GDM1 (cell line): ENCODE measurements around the gene CPNE4.

Experiments
- DNase-seq: peaks from one replicate; lab custom pipeline; 2025; lab: John Stamatoyannopoulos, UW

The CPNE4 gene

GRCh38 chr3:131596884-131597283 is 437.9 kb downstream of the CPNE4 start:
- no peak for DNase-seq

GRCh38 chr3:131591394-131592014 is 443.3 kb downstream of the CPNE4 start:
- no peak for DNase-seq

- DNase-seq: no peak
Observed at GRCh38 chr3:131586277-131586676, 448.5 kb downstream of the CPNE4 start.

GRCh38 chr3:131582438-131582837 is 452.4 kb downstream of the CPNE4 start:
- no peak for DNase-seq

DNA sequence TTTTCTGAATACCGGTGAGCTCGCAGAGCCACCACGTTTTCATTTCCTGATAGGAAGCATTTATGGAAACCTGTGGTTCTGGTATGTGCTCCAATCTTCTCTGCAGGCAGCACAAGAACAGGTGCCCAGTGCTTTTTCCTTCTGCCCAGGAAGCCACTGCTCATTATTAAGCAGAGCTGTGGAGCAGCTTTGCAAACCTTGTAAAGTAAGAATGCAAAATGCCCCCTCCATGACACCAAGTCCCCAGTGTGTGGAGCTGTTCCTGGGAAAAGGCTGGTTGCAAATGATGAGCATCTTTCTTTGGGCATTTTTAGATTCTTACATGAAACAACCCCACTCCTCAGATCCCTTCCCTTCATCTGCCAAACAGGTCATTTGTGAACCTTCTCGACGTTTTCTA is 466.4 kb downstream of the CPNE4 start:
- DNase-seq: no peak

DNA sequence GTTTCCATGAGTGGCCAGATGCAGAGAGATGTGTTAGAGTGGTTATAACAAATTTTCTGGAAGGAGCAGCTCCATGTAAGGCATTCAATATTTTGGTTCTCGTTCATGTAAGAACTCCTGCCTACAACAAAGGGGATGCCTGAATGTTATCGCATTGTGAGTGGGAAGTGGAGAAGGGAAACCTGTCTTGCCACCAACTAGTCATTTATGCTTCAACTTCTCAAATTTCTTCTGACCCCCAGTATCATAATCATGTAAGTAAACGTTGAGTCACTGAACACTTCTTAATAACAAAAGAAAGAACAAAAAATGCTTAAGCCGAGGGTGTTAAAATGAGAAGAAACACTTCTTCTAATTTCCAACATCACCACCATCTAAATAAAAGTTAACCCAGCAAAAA is 470.0 kb downstream of the CPNE4 start:
- no peak for DNase-seq

DNA sequence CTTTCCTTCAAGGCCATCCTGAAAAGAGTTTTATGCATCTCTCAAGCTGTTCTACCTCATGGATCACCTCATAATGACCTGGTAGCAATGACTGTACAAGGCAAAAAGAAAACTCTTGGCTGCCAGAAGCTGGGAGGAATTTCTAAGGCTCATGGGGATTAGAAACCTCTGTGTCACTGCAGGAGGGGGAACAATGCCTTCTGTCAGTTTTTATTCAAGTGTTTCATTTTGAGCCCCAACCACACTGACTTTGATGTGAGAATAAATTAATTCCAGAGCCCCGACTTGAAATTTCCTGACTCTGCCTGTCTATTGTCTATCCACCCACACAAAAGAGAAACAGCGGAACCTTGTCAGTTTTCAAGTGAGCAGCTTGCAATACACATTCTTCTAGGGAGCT is 473.3 kb downstream of the CPNE4 start:
- no peak for DNase-seq

GRCh38 chr3:131560795-131561194 is 474.0 kb downstream of the CPNE4 start:
- DNase-seq: no peak

- no peak for DNase-seq
Observed at GRCh38 chr3:131555456-131555855, 479.4 kb downstream of the CPNE4 start.

GRCh38 chr3:131553495-131554247 is 481.1 kb downstream of the CPNE4 start:
- no peak for DNase-seq

DNA sequence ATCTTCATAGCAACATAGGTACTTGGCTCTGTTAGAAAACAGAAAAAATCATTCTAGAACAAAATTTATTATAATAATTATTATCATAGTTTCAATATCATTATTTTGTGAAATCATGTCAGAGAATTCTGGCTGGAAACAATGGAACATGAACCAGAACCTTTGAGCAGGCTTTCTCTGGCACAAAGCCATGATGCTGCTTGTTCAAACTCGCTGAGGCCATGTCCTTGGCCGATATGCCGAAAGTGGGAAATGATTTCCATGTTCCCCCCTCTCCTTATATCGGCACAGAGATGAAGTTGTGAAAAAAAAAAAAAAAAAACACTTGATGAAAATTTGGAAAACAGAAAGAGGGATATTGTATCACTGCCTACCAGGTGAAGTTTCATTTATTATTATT is 483.1 kb downstream of the CPNE4 start:
- DNase-seq: no peak

GRCh38 chr3:131550562-131551465 is 484.0 kb downstream of the CPNE4 start:
- no peak for DNase-seq

- DNase-seq: no peak
Observed at GRCh38 chr3:131549340-131549739, 485.5 kb downstream of the CPNE4 start.

GRCh38 chr3:131547585-131547984 is 487.2 kb downstream of the CPNE4 start:
- DNase-seq: no peak

DNA sequence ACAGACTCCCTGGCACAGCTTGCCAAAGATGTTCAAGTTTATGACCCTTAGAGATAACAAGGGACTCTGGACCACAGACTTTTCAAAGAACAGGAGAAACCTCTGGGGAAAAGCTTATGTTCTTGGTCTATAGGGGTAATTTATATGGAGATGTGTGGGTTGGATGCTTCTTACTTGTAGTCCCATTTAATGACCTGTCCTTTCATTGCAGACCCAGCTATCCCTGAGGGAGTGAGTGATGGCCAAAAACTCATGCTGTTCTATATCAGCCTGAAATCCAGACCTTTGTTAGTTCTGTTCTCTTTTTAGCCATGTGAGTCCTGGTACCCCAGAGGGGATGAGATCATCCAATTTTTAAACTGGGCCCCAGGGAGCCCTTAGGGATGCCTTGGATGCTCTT is 488.4 kb downstream of the CPNE4 start:
- no peak for DNase-seq

DNA sequence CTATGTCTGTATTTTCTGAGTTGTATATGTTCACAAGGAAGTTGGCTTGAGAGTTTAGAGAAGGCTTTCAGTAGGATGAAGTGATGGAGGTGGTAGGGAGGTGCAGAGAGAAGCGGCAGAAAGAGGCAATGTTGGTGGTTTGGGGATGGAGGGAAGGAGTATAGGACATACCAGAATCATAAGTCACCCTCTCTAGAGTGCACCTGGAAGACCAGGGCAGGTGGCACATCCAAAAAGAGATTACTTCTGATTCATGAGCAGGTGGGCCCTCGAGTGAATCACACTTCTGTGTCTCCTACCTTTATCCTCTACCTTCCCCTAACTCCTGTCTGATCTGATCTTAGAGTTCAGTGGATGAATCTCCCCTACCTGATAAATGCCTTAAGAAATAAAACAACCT is 490.3 kb downstream of the CPNE4 start:
- DNase-seq: no peak

DNA sequence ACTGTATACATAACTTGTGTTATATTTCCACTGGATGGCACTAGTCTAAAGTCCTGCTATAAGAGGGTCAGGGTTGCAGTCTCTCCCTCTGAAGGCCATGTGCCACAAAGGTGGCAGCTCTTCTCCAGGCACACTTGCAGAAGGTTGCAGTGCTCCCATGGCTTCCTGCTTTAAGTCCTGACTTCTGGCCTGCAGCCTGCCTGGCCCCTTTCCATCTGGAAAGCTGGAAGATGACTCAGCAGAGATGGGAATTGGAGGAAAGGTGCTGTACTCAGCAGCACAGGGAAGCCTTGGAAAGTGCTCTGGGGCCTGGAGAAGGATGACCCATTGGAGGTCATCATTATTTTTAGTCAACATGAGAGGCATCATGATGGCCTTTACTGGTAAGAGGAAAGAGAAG is 491.1 kb downstream of the CPNE4 start:
- no peak for DNase-seq

DNA sequence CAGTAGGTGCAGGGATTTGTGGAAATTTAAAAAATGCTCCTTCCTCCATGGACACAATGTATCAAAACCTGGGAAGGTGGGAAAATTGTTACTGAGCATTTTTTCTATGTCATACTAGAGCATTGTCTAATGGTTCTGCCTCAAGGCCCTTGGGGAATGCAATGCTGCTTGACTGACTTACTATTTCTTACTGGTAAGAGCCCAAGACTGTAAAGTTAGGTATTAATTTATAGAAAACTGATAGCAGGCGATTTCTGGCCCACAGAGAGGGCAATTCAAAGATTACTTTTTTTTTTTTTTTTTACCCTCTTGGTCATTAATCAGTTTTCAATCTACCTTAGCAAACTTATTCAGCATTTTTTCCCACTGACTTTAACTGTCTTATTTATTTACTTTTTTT is 493.5 kb downstream of the CPNE4 start:
- no peak for DNase-seq

DNA sequence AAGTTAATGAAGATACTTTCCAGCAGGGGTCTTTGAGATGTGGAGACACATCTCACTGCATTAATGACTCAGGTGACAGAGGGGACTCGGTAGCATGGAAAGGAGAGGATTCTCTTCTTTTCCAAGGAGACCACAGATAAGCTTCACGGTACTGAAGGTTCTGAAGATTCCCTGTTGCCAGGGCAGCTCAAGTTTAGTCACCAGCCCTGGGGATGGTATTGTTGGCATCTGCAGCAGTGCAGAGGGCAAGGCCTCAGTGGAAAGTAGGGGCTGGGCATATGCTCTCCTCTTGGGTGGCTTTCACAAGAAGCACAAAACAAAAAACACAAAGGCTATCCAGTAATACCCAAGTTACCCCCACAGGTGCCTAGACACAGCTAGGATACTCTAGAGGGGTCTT is 494.0 kb downstream of the CPNE4 start:
- no peak for DNase-seq

DNA sequence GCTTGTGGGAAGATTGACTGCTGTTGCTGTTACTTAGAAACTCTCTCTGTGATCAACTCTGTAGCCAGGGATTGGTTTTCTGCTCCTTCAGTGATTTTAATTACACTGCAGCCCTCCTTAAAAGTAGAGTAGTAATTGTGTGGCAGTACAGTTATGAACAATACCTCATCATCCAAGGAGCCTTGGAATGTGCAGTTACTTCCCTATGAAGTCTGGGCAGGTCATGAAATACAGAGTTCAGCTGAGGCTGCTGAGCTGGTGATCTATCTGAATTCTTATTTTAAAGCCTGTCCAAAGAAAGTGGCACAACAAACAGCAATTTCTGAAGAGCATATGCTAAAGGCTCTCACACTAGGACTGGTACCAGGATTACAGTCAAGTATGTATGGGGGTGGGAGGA is 494.7 kb downstream of the CPNE4 start:
- no peak for DNase-seq

- no peak for DNase-seq
Observed at GRCh38 chr3:131538968-131539367, 495.8 kb downstream of the CPNE4 start.

DNA sequence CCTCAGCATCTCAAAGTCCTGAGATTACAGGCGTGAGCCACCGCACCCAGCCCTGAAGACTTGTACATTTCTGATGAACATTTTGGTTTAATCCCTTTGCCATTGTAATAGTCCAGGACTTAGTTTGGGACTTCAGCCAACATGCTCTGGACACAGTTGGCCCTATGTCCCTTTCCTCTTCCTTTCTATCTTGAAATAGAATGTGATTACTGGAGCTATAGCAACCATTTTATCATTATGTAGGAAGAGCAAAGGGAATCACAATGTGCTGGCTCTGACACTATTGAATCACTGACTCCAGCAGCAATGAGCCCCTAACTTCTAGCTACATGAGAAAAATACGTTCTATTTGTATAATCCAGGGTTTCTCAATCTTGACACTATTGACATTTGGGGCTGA is 497.3 kb downstream of the CPNE4 start:
- no peak for DNase-seq

- no peak for DNase-seq
Observed at GRCh38 chr3:131535596-131535995, 499.2 kb downstream of the CPNE4 start.
